OCI-LY1 (cell line): ENCODE data around the gene SPRY1.

ENCODE experiments used
- H2AFZ ChIP-seq: fragments of 200-600 bp; sonication (generic), shearing (Covaris generic); 2 replicates; pipeline ENCODE4 v1.6.0; 2014; ENCODE audit warnings: antibody characterized with exemption, mild to moderate bottlenecking, low read length
- H3F3A ChIP-seq: fragments of 200-600 bp; sonication (generic), shearing (Covaris generic); 2 replicates; pipeline ENCODE4 v1.6.0; 2014; ENCODE audit warnings: mild to moderate bottlenecking, antibody characterized with exemption, low read length, moderate library complexity; ENCODE audit not compliant: insufficient read depth
- H3K27ac ChIP-seq: fragments of 200-600 bp; sonication (generic); 2 replicates; pipeline ENCODE4 v1.5.1; 2014; ENCODE audit warnings: low read length, mixed run types, mild to moderate bottlenecking, low read depth; ENCODE audit not compliant: poor library complexity, severe bottlenecking
- H3K27me3 ChIP-seq: fragments of 200-600 bp; sonication (generic); 2 replicates; pipeline ENCODE4 v1.6.0; 2014; ENCODE audit warnings: antibody characterized with exemption, mild to moderate bottlenecking, low read length, moderate library complexity; ENCODE audit not compliant: insufficient read depth
- H3K36me3 ChIP-seq: fragments of 200-600 bp; sonication (generic); 2 replicates; pipeline ENCODE4 v1.6.1; 2014; ENCODE audit warnings: mild to moderate bottlenecking, antibody characterized with exemption, low read length, moderate library complexity, mixed read lengths; ENCODE audit not compliant: insufficient read depth
- H3K4me1 ChIP-seq: fragments of 200-600 bp; sonication (generic); 2 replicates; pipeline ENCODE4 v1.5.1; 2014; ENCODE audit warnings: mild to moderate bottlenecking, low read length, moderate library complexity; ENCODE audit not compliant: insufficient read depth, severe bottlenecking
- H3K4me2 ChIP-seq: fragments of 200-600 bp; sonication (generic), shearing (Covaris generic); 2 replicates; pipeline ENCODE4 v1.6.1; 2014; ENCODE audit warnings: low read length
- H3K4me3 ChIP-seq: fragments of 200-600 bp; sonication (generic); 2 replicates; pipeline ENCODE4 v1.5.1; 2014; ENCODE audit warnings: low read length, low read depth, mild to moderate bottlenecking, mixed read lengths; ENCODE audit not compliant: poor library complexity, severe bottlenecking
- H3K79me2 ChIP-seq: fragments of 200-600 bp; shearing (Covaris generic); 2 replicates; pipeline ENCODE4 v1.6.1; 2016; ENCODE audit warnings: mixed run types, low read length, mixed read lengths; ENCODE audit not compliant: insufficient read depth
- H3K9ac ChIP-seq: fragments of 200-600 bp; sonication (generic), shearing (Covaris generic); 2 replicates; pipeline ENCODE4 v1.6.1; 2014; ENCODE audit warnings: mild to moderate bottlenecking, low read length, mixed read lengths
- H3K9me2 ChIP-seq: fragments of 200-600 bp; sonication (generic), shearing (Covaris generic); 2 replicates; pipeline ENCODE4 v1.6.1; 2014; ENCODE audit warnings: low read depth, mild to moderate bottlenecking, low read length, mixed read lengths
- H3K9me3 ChIP-seq: fragments of 200-600 bp; shearing (Covaris generic); 2 replicates; pipeline ENCODE4 v1.6.1; 2014; ENCODE audit warnings: low read length, mixed read lengths
- H4K20me1 ChIP-seq: fragments of 200-600 bp; sonication (generic), shearing (Covaris generic); 2 replicates; pipeline ENCODE4 v1.6.0; 2016; ENCODE audit warnings: mild to moderate bottlenecking, low read length; ENCODE audit not compliant: insufficient read depth
- EZH2 ChIP-seq: fragments of 200-600 bp; sonication (generic), shearing (Covaris generic); IDR thresholded peaks from 2 replicates; pipeline ENCODE4 v1.8.0; 2017; ENCODE audit warnings: borderline replicate concordance, mixed run types, mild to moderate bottlenecking, antibody characterized with exemption, low read length, moderate library complexity, mixed read lengths
- TF ChIP-seq, protein P1 (sequence below): fragments of 200-600 bp; sonication (generic), shearing (Covaris generic); IDR thresholded peaks from 2 replicates; pipeline ENCODE4 v1.5.1; 2017; ENCODE audit warnings: mild to moderate bottlenecking, antibody characterized with exemption, low read length, moderate library complexity, mixed read lengths

SPRY1 gene

DNA sequence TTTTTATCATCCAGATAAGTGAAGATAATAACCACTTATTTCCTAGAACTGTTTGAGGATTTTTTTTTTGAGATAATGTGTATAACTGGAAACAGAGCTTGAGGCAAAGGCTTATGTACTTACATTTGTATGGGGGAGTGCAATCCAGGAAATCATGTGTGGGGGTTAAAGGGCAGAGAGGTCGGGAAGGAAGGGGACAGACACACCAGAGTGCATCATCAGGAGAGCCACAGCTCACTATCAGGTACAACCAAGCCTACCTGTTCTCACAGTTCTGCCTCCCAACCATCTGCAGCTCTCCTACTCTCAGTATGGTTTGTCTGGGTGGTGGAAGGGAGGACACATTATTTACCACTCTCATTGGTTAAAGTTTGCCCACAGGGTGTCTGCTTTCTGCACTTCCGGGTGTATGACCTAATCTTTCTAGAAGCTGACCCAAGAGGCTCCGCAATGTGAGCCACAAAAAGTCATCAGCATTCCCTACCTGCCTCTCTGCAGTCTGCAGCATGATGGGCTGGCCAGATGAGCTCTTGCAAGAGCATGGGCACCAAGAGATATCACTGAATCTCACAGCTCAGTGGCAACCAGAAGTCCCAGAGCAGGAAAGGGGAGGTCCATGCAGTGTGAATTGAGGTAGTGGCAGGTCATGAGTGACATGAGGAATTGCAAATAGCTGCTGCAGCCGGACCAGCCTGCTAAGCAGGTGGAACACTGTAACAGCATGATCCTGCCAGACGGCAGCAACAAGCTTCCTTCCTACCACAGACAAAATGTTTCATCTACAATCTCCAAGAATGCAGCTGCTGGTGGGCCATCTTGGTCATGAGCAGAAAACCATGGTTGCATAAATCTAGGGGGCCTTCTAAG, 36.9 kb upstream of the SPRY1 start:
- H3K27me3 ChIP-seq, result no peaks in the 10 kb centered on the region
- H3K9me2 ChIP-seq, result no peaks in the 10 kb centered on the region
- no peaks in the 10 kb centered on the region for H4K20me1 ChIP-seq
- peaks cover 40% of the 10 kb centered on the region for H3K36me3 ChIP-seq
- peak overlapping the region; percentile 45; the same call in 1 of the 2 replicates for H3K9ac ChIP-seq
- no peaks in the 10 kb centered on the region for H3F3A ChIP-seq
- peak overlapping the region; percentile 70 for H3K4me3 ChIP-seq
- H3K27ac ChIP-seq, result peak overlapping the region; percentile 98
- H3K79me2 ChIP-seq, result peaks cover 36% of the 10 kb centered on the region
- H3K9me3 ChIP-seq, result no peaks in the 10 kb centered on the region
- peak overlapping the region; percentile 72 for H3K4me2 ChIP-seq
- H2AFZ ChIP-seq, result peak overlapping the region; percentile 60
- H3K4me1 ChIP-seq, result peaks cover 93% of the 10 kb centered on the region
- TF ChIP-seq, protein P1, sequence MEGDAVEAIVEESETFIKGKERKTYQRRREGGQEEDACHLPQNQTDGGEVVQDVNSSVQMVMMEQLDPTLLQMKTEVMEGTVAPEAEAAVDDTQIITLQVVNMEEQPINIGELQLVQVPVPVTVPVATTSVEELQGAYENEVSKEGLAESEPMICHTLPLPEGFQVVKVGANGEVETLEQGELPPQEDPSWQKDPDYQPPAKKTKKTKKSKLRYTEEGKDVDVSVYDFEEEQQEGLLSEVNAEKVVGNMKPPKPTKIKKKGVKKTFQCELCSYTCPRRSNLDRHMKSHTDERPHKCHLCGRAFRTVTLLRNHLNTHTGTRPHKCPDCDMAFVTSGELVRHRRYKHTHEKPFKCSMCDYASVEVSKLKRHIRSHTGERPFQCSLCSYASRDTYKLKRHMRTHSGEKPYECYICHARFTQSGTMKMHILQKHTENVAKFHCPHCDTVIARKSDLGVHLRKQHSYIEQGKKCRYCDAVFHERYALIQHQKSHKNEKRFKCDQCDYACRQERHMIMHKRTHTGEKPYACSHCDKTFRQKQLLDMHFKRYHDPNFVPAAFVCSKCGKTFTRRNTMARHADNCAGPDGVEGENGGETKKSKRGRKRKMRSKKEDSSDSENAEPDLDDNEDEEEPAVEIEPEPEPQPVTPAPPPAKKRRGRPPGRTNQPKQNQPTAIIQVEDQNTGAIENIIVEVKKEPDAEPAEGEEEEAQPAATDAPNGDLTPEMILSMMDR, result no peak
- no peak for TF ChIP-seq EZH2

DNA sequence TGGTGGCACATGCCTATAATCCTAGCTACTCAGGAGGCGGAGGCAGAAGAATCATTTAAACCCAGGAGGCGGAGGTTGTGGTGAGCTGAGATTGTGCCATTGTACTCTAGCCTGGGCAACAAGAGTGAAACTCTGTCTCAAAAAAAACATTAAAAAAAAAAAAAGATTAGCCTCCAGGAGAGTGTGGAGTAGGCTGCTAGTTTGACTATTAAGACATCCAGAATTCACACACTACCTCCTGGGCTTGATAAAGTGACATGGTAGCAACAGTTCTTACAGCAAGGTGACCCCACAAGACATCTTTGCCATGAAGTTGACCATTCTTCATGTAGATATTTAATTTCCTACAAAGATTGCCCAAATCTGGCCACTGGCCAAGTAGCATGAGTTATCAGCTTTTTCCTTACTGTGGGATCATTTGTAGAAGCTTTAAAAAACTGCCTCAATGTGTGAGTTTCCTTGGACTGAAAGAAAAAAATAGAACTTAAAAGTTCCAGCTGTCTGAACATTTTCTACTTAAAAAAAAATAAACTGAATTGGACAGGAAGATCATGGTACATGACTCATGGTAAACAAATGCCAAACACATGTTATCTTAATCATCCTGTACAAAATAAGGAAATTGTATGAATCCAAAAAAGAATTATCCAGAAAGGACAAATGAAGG, 35.3 kb upstream of the SPRY1 start:
- no peak overlapping the region for H2AFZ ChIP-seq
- TF ChIP-seq, protein P1, result no peak
- no peak for TF ChIP-seq EZH2
- H3K27ac ChIP-seq, result peak overlapping the region; percentile 98

DNA sequence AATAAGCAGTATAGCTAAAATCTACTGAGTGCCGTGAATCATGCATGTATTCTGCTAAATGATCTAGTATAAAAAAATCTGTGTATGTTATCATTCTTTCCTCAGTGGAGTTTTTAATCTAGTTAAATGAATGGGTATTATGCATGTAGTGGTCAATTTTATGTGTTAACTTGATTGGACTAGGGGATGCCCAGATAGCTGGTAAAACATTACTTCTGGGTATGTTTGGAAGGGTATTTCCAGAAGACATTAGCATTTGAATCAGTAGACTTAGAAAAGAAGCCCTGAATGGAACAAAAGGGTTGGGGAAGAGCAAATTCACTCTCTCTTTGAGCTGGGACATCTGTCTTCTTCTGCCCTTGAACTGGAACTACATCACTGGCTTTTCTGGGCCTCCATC, 34.5 kb upstream of the SPRY1 start:
- Histone ChIP-seq H3K9ac (peak overlapping the region; percentile 89; the same call in 1 of the 2 replicates), H3K79me2 (peaks cover 36% of the 10 kb centered on the region), H3K27me3 (no peaks in the 10 kb centered on the region), H3K36me3 (peaks cover 26% of the 10 kb centered on the region), H3F3A (no peaks in the 10 kb centered on the region), H3K27ac (peak overlapping the region; percentile 98), H3K9me3 (no peaks in the 10 kb centered on the region), H3K4me2 (peak overlapping the region; percentile 93), H4K20me1 (no peaks in the 10 kb centered on the region), H3K4me1 (peaks cover 96% of the 10 kb centered on the region), H3K4me3 (peak overlapping the region; percentile 70), H3K9me2 (no peaks in the 10 kb centered on the region), H2AFZ (no peak overlapping the region)
- TF ChIP-seq EZH2, result no peak
- TF ChIP-seq, protein P1, result no peak

More for the DNA sequence above, 35.3 kb upstream of the SPRY1 start:
- Histone ChIP-seq H3K4me1 (peaks cover 94% of the 10 kb centered on the region), H3K4me2 (peak overlapping the region; percentile 51), H3K27me3 (no peaks in the 10 kb centered on the region), H3K9me3 (no peaks in the 10 kb centered on the region), H3F3A (no peaks in the 10 kb centered on the region), H3K4me3 (peak overlapping the region; percentile 70), H3K9me2 (no peaks in the 10 kb centered on the region), H4K20me1 (no peaks in the 10 kb centered on the region), H3K9ac (no peak overlapping the region; the same call in 1 of the 2 replicates), H3K36me3 (peaks cover 26% of the 10 kb centered on the region), H3K79me2 (peaks cover 36% of the 10 kb centered on the region)
